K562 (cell line): ENCODE data around the gene ITGAD. TPM values are rescaled to one million over a fixed set of nuclear protein-coding genes. Genes with fewer than 3 reads are reported as not detected.

Experiments
- ATAC-seq: fragments of 200-7000 bp; cut with Tn5 transposase; 3 replicates; pipeline ENCODE4 v1.9.1; 2020; ENCODE audit warnings: moderate library complexity
- BruUV-seq: library from RNA; stranded (reverse); fragments of 400-500 nt; replicated peaks from 2 replicates; lab custom pipeline; 2021; lab: Mats Ljungman, UMichigan
- CTCF ChIA-PET: fragments of 300-600 bp; formaldehyde crosslinking; extraction: SDS; loops from one replicate; lab custom pipeline; 2021; ENCODE audit warnings: low intra/inter-chr PET ratio; lab: Yijun Ruan, JAX
- POLR2A ChIA-PET: fragments of 300-600, 350-650 bp; sonication (Branson Sonifier 250); formaldehyde crosslinking; extraction: SDS; loops from one replicate; lab custom pipeline; 2021; ENCODE audit warnings: antibody characterized with exemption, inconsistent platforms; lab: Yijun Ruan, JAX
- DNase-seq, 4 experiments: peaks; one replicate each; pipeline versions ENCODE4 v3.0.0 to v3.0.0-alpha.2; 2011 to 2018; ENCODE audit warnings: low spot score in 3 of 4, mixed read lengths in 3 of 4; ENCODE audit errors: extremely low read depth in 1 of 4
- FAIRE-seq: peaks from 2 replicates; lab custom pipeline; 2011; peaks lifted over from hg19 to GRCh38; lab: Jason Lieb, UNC
- H2AFZ ChIP-seq: 2 replicates; pipeline ENCODE4 v1.6.0; 2011; ENCODE audit warnings: low read depth, low read length, control low read depth, inconsistent platforms
- H3K27ac ChIP-seq: fragments of 200-600 bp; 3 replicates; pipeline ENCODE4 v1.8.0; 2011; ENCODE audit warnings: low read depth, mild to moderate bottlenecking, control low read depth, inconsistent platforms, low read length, moderate library complexity, mixed read lengths; ENCODE audit errors: extremely low read depth
- H3K27me3 ChIP-seq, 2 experiments: fragments of 300-600 bp in 1 of 2; 2 replicates in 1 of 2; 3 replicates in 1 of 2; pipeline versions ENCODE4 v1.6.0 to v1.8.0; 2011; ENCODE audit warnings: inconsistent platforms in 2 of 2, low read length in 2 of 2, mild to moderate bottlenecking in 1 of 2, mixed read lengths in 1 of 2, moderate library complexity in 1 of 2; ENCODE audit not compliant: control insufficient read depth in 2 of 2, insufficient read depth in 2 of 2
- H3K36me3 ChIP-seq: fragments of 300-600 bp; 3 replicates; pipeline ENCODE4 v1.8.0; 2011; ENCODE audit warnings: mild to moderate bottlenecking, low read length, inconsistent platforms; ENCODE audit not compliant: control insufficient read depth, insufficient read depth
- H3K4me1 ChIP-seq, 2 experiments: fragments of 200-600 bp in 1 of 2; replicated peaks in 1 of 2; 2 replicates in 1 of 2; 3 replicates in 1 of 2; pipeline versions ENCODE4 v1.5.1 to v1.8.0; 2011; ENCODE audit warnings: inconsistent platforms in 2 of 2, low read length in 2 of 2, mild to moderate bottlenecking in 1 of 2, mixed read lengths in 1 of 2, moderate library complexity in 1 of 2; ENCODE audit not compliant: control insufficient read depth in 2 of 2, insufficient read depth in 2 of 2
- H3K4me2 ChIP-seq: 2 replicates; pipeline ENCODE4 v1.6.1; 2011; ENCODE audit warnings: low read length, control low read depth, inconsistent platforms, mixed read lengths; ENCODE audit not compliant: insufficient read depth
- H3K4me3 ChIP-seq: fragments of 200-600 bp; sonication (generic), shearing (Covaris generic); 2 replicates; pipeline ENCODE4 v1.5.1; 2016; ENCODE audit warnings: control low read depth, inconsistent platforms
- H3K79me2 ChIP-seq: fragments of 200-600 bp; 3 replicates; pipeline ENCODE4 v1.8.0; 2011; ENCODE audit warnings: low read length, inconsistent platforms; ENCODE audit not compliant: control insufficient read depth, insufficient read depth
- H3K9ac ChIP-seq, 2 experiments: 2 replicates each; pipeline versions ENCODE4 v1.6.0 to v1.6.1; 2011; ENCODE audit warnings: low read depth in 2 of 2, low read length in 2 of 2, control low read depth in 1 of 2, inconsistent platforms in 1 of 2, mild to moderate bottlenecking in 1 of 2, mixed read lengths in 1 of 2; ENCODE audit not compliant: insufficient read depth in 1 of 2
- H3K9me1 ChIP-seq: one replicate; pipeline ENCODE4 v1.6.0; 2011; ENCODE audit warnings: inconsistent platforms, mild to moderate bottlenecking, low read length, moderate library complexity; ENCODE audit not compliant: control insufficient read depth, insufficient read depth
- H3K9me3 ChIP-seq: replicated peaks from 2 replicates; pipeline ENCODE4 v1.5.1; 2011; ENCODE audit warnings: low read depth, low read length, inconsistent platforms; ENCODE audit not compliant: control insufficient read depth, insufficient read depth
- H4K20me1 ChIP-seq: replicated peaks from 2 replicates; pipeline ENCODE4 v1.6.1; 2011; ENCODE audit warnings: low read length, inconsistent platforms, mixed read lengths; ENCODE audit not compliant: control insufficient read depth, insufficient read depth
- E2F6 ChIP-seq, 2 experiments: IDR thresholded peaks; 2 replicates each; pipeline ENCODE4 v1.6.1; 2011; ENCODE audit warnings: borderline replicate concordance in 1 of 2, control low read depth in 1 of 2, low read depth in 1 of 2, low read length in 1 of 2, mild to moderate bottlenecking in 1 of 2, mixed read lengths in 1 of 2, moderate library complexity in 1 of 2; ENCODE audit not compliant: insufficient read depth in 1 of 2, insufficient read length in 1 of 2, poor library complexity in 1 of 2, severe bottlenecking in 1 of 2; ENCODE audit errors: extremely low read depth in 1 of 2
- MEIS2 ChIP-seq: fragments of 450-650 bp; IDR thresholded peaks from 2 replicates; pipeline ENCODE4 v1.6.1; 2014; ENCODE audit warnings: mild to moderate bottlenecking; ENCODE audit not compliant: partially characterized antibody
- NRF1 ChIP-seq, 2 experiments: fragments of 450-650 bp; IDR thresholded peaks in 1 of 2; conservative IDR thresholded peaks in 1 of 2; 2 replicates each; pipeline ENCODE4 v1.6.1; 2014; ENCODE audit warnings: mild to moderate bottlenecking in 2 of 2
- RBFOX2 ChIP-seq: fragments of 200-400 bp; formaldehyde crosslinking; IDR thresholded peaks from 2 replicates; pipeline ENCODE4 v1.6.1; 2017; ENCODE audit warnings: low read depth, mild to moderate bottlenecking, low read length, moderate library complexity
- VEZF1 ChIP-seq: fragments of 200-800 bp; sonication (Bioruptor generic); IDR thresholded peaks from 2 replicates; pipeline ENCODE4 v1.6.1; 2017; ENCODE audit warnings: missing genetic modification characterization, missing compliant biosample characterization
- WGBS: fragments of 100-300 bp; shearing (Covaris generic); methylation state at CpG from one replicate; pipeline ENCODE4 v1.1.6; 2016; ENCODE audit warnings: low coverage, mixed read lengths; ENCODE audit not compliant: insufficient coverage; ENCODE audit errors: missing lambda C conversion rate; 5-methylcytosine and 5-hydroxymethylcytosine counted together
- in situ Hi-C: fragments of 300-500 bp; cut with MboI; formaldehyde crosslinking; loops from 4 replicates; pipeline ENCODE4 v1.15.0; 2018; ENCODE audit warnings: inconsistent platforms, mixed read lengths
- intact Hi-C: fragments of 100-400 bp; cut with micrococcal nuclease; formaldehyde crosslinking; loops from 2 replicates; pipeline ENCODE4 v1.14.2; 2022
- polyA plus RNA-seq, 8 experiments: library from polyadenylated mRNA; depleted of rRNA in 4 of 8; stranded (reverse) in 5 of 8; unstranded in 3 of 8; fragments of >200 nt; fragmentation: Nextera tagmentation in 2 of 8; fragmentation: Illumina TruSeq in 1 of 8; extraction: Ambion mirVana in 2 of 8; extraction: Trizol in 1 of 8; gene quantifications; 2 replicates each; pipeline versions ENCODE4 v1.2.1 to v1.2.3, GENCODE V29; 2011 to 2014; ENCODE audit warnings: inconsistent platforms in 1 of 8, missing spikeins in 1 of 8
- total RNA-seq, 7 experiments: library from RNA; depleted of rRNA in 6 of 7; stranded (reverse); fragments of >200 nt in 6 of 7; fragmentation: Illumina TruSeq in 2 of 7; extraction: Trizol in 2 of 7; gene quantifications; 2 replicates each; pipeline versions ENCODE4 v1.2.1 to v1.2.3, GENCODE V29; 2011 to 2021; ENCODE audit warnings: low replicate concordance in 1 of 7
- TF ChIP-seq, protein P1 (sequence below), 2 experiments: fragments of 450-650 bp; IDR thresholded peaks; 2 replicates each; pipeline ENCODE4 v1.6.1; 2016; ENCODE audit warnings: mild to moderate bottlenecking in 2 of 2, borderline replicate concordance in 1 of 2, low read depth in 1 of 2, moderate library complexity in 1 of 2

ITGAD gene
- total and polyA plus RNA-seq, 9 of the 15 experiments (the other 6 are each of a cell fraction or from before 2014, with no cell fraction given), result not detected

DNA sequence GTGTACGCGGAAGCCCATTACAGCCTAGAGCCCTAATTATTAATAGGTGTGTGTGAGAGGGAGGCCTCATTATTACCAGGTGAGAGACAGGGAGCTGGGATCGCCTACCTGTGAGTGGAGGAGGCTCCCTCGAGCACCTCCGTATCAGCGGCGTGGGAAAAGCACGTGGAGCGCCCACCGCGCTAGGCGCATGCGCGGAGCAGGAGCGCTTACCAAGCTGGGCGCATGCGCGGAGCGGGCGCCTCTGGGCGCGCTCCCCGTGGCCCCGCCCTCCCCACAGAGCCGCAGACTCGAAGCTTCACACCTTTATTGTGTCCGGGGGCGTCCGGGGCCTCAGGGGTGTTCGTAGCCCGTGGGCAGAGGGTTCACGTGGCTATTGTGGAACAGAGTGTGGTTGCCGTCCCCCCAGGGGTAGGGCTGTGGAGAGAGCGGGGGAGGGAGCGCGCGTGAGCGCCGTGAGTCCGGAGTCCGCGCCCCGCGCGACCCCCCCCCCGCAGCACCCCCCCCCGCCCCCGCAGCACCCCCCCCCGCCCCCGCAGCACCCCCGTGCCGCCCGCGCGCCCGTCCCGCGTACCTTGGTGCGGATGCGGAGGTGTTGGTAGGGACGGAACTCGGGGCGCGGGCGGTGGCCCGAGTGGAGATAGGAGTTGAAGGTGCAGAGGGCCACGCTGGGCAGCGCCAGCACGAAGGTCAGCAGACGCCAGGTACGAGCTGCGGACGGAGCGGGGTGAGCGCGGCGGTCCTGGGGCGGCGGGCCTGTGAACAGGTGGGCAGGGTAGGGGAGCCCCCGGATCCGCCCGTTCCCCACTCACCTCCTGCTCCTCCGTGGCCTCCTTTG lies 34.5 kb downstream of the ITGAD start:
- Histone ChIP-seq H3K4me1 (peaks cover 0 to 13% of the 10 kb centered on the region in 2 experiments; a peak in 2 of 5 replicates), H3K4me3 (no peak overlapping the region), H3K9ac (no peak overlapping the region; a peak in 1 of 4 replicates), H3K4me2 (0 out of 2 replicates have a peak overlapping the region, but pooled peaks have one; percentile 3), H2AFZ (peak overlapping the region; percentile 73), H4K20me1 (no peaks in the 10 kb centered on the region), H3K79me2 (no peaks in the 10 kb centered on the region), H3K27me3 (peaks cover 11 to 22% of the 10 kb centered on the region in 2 experiments; a peak in 4 of 5 replicates), H3K9me1 (no peaks in the 10 kb centered on the region), H3K27ac (no peak overlapping the region), H3K36me3 (no peaks in the 10 kb centered on the region), H3K9me3 (no peaks in the 10 kb centered on the region)
- intact Hi-C loops (no loop called here), in situ Hi-C loops (loop anchor here (25.0 kb wide), 1 partner anchor 440 kb away; the partner anchor contains the start of gene HSD3B7)
- ChIA-PET CTCF (no interaction called here), POLR2A (interaction anchor here (2.2 kb wide), 1 partner anchor 15 kb away, joined by 6 read pairs; the partner anchor contains the start of gene ZNF843)
- ATAC-seq (peak; percentile 51), FAIRE-seq (no peak), DNase-seq (peak; percentile 63 to 89 (median 85))
- 56% methylated on average over 30 of the region's 83 CpGs for WGBS
- no TSS peak for BruUV-seq
- TF ChIP-seq VEZF1 (CRISPR knock-in tag), result peak; percentile 46; the same call in 1 of the 2 replicates
- TF ChIP-seq MEIS2, result peak; percentile 72
- 0 out of 2 replicates have a peak, but pooled peaks have one; percentile 32 for TF ChIP-seq RBFOX2
- TF ChIP-seq, protein P1, sequence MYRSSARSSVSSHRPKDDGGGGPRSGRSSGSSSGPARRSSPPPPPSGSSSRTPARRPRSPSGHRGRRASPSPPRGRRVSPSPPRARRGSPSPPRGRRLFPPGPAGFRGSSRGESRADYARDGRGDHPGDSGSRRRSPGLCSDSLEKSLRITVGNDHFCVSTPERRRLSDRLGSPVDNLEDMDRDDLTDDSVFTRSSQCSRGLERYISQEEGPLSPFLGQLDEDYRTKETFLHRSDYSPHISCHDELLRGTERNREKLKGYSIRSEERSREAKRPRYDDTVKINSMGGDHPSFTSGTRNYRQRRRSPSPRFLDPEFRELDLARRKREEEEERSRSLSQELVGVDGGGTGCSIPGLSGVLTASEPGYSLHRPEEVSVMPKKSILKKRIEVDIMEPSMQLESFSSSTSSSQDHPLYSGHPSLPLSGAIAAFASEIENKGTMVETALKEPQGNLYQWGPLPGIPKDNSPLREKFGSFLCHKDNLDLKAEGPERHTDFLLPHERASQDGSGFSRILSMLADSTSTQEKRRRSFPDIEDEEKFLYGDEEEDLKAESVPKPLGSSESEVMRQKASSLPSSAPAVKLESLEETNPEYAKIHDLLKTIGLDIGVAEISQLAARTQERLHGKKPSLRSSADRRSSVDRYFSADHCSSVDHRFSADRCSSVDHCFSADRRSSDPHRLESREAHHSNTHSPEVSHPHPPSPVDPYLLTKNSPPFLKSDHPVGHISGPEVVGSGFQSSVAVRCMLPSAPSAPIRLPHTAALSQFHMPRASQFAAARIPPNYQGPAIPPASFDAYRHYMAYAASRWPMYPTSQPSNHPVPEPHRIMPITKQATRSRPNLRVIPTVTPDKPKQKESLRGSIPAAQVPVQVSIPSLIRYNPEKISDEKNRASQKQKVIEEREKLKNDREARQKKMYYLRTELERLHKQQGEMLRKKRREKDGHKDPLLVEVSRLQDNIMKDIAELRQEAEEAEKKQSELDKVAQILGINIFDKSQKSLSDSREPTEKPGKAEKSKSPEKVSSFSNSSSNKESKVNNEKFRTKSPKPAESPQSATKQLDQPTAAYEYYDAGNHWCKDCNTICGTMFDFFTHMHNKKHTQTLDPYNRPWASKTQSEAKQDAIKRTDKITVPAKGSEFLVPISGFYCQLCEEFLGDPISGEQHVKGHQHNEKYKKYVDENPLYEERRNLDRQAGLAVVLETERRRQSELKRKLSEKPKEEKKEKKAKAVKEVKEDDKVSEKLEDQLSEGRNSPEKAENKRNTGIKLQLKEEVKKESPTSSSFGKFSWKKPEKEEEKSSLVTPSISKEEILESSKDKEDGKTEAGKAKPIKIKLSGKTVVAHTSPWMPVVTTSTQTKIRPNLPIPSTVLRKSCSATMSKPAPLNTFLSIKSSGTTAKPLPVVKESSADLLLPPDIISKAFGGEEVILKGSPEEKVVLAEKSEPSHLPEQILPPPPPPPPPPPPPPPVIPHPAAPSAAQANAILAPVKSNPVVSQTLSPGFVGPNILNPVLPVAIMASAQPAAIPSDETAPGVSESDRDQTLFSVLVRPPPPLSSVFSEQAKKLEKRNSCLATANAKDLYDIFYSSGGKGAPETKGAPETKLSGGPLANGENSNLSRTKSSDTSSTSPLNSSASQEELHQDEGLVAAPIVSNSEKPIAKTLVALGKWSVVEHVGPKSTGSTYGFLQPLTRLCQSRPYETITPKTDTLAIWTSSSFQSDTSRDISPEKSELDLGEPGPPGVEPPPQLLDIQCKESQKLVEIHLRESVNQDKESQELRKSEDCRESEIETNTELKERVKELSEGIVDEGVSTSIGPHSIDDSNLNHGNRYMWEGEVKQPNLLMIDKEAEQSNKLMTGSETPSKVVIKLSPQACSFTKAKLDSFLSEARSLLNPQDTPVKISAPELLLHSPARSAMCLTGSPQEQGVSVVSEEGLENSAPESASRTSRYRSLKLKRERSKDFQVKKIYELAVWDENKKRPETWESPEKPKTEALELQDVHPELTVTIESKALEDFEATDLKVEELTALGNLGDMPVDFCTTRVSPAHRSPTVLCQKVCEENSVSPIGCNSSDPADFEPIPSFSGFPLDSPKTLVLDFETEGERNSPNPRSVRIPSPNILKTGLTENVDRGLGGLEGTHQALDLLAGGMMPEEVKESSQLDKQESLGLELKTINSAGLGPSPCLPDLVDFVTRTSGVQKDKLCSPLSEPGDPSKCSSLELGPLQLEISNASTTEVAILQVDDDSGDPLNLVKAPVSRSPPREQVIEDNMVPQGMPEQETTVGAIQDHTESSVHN (IDR thresholded peaks at IDR 0.05; ENCODE audit: borderline replicate concordance in 1 of 2, low read depth in 1 of 2), result no peak
- TF ChIP-seq NRF1 (conservative IDR thresholded peaks at IDR 0.05 in 1 of 2, IDR thresholded peaks at IDR 0.05 in 1 of 2), result peak; percentile 92 to 93
- peak; percentile 96 to 98 for TF ChIP-seq E2F6 (IDR thresholded peaks at IDR 0.05; ENCODE audit: borderline replicate concordance in 1 of 2, extremely low read depth in 1 of 2, insufficient read depth in 1 of 2, insufficient read length in 1 of 2, low read depth in 1 of 2, low read length in 1 of 2, poor library complexity in 1 of 2, severe bottlenecking in 1 of 2)
